ENCODE measurements around the gene EFCAB8. TPM values are rescaled to one million over a fixed set of nuclear protein-coding genes. Genes with fewer than 3 reads are reported as not detected.

The EFCAB8 gene
- total RNA-seq, 2 donors from 2014 or later, result 0.26 TPM; not detected in 1

- TF ChIP-seq POLR2A (IDR thresholded peaks at IDR 0.05), result no peak
- TF ChIP-seq, protein P1, sequence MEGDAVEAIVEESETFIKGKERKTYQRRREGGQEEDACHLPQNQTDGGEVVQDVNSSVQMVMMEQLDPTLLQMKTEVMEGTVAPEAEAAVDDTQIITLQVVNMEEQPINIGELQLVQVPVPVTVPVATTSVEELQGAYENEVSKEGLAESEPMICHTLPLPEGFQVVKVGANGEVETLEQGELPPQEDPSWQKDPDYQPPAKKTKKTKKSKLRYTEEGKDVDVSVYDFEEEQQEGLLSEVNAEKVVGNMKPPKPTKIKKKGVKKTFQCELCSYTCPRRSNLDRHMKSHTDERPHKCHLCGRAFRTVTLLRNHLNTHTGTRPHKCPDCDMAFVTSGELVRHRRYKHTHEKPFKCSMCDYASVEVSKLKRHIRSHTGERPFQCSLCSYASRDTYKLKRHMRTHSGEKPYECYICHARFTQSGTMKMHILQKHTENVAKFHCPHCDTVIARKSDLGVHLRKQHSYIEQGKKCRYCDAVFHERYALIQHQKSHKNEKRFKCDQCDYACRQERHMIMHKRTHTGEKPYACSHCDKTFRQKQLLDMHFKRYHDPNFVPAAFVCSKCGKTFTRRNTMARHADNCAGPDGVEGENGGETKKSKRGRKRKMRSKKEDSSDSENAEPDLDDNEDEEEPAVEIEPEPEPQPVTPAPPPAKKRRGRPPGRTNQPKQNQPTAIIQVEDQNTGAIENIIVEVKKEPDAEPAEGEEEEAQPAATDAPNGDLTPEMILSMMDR (IDR thresholded peaks at IDR 0.05), result no peak
- DNase-seq (no peak), ATAC-seq (no peak)
- Histone ChIP-seq H3K9me3 (no peaks in the 10 kb centered on the region), H3K27ac (no peak overlapping the region), H3K4me1 (no peaks in the 10 kb centered on the region), H3K27me3 (no peaks in the 10 kb centered on the region), H3K4me3 (no peak overlapping the region), H3K36me3 (replicated peaks in 1 of 2; ENCODE audit: insufficient read depth in 1 of 2, low read depth in 2 of 2) (no peaks in the 10 kb centered on the region)
- intact Hi-C loops (cut with DNase I), result no loop called here
These were observed 137.1 kb downstream of the EFCAB8 start for GRCh38 chr20:32995802-32996201.

- Histone ChIP-seq H3K4me3 (no peak overlapping the region), H3K9me3 (no peaks in the 10 kb centered on the region), H3K27me3 (no peaks in the 10 kb centered on the region), H3K36me3 (replicated peaks in 1 of 2; ENCODE audit: insufficient read depth in 1 of 2, low read depth in 2 of 2) (no peaks in the 10 kb centered on the region), H3K4me1 (no peaks in the 10 kb centered on the region), H3K27ac (no peak overlapping the region)
- WGBS, 2 donors, result 62 to 68% methylated on average over 2 of the region's 2 CpGs
- DNase-seq (no peak), ATAC-seq (no peak)
- intact Hi-C loops (cut with DNase I), result no loop called here
- no peak for TF ChIP-seq POLR2A (IDR thresholded peaks at IDR 0.05)
- TF ChIP-seq, protein P1 (IDR thresholded peaks at IDR 0.05), result no peak
These were observed 138.7 kb downstream of the EFCAB8 start for GRCh38 chr20:32997431-32997830.

GRCh38 chr20:32999603-33000250, 141.0 kb downstream of the EFCAB8 start:
- no peak overlapping the region for H3K4me3 ChIP-seq
- DNase-seq, result no peak

GRCh38 chr20:33000802-33001466, 142.2 kb downstream of the EFCAB8 start:
- H3K27ac ChIP-seq, result no peak overlapping the region
- H3K36me3 ChIP-seq (replicated peaks in 1 of 2; ENCODE audit: insufficient read depth in 1 of 2, low read depth in 2 of 2), result no peaks in the 10 kb centered on the region
- no peak overlapping the region for H3K4me3 ChIP-seq
- H3K27me3 ChIP-seq, result no peaks in the 10 kb centered on the region
- no peaks in the 10 kb centered on the region for H3K9me3 ChIP-seq
- no peak for ATAC-seq
- no peaks in the 10 kb centered on the region for H3K4me1 ChIP-seq
- TF ChIP-seq POLR2A (IDR thresholded peaks at IDR 0.05), result no peak
- TF ChIP-seq, protein P1 (IDR thresholded peaks at IDR 0.05), result no peak
- intact Hi-C loops (cut with DNase I), result no loop called here
- DNase-seq, result no peak
- 40% methylated on average over 9 of the region's 9 CpGs for WGBS, 2 donors

More at GRCh38 chr20:32999603-33000250, 141.0 kb downstream of the EFCAB8 start:
- H3K27ac ChIP-seq, result no peak overlapping the region
- H3K9me3 ChIP-seq, result no peaks in the 10 kb centered on the region
- no peaks in the 10 kb centered on the region for H3K36me3 ChIP-seq (replicated peaks in 1 of 2; ENCODE audit: insufficient read depth in 1 of 2, low read depth in 2 of 2)
- no peak for TF ChIP-seq POLR2A (IDR thresholded peaks at IDR 0.05)
- no peaks in the 10 kb centered on the region for H3K4me1 ChIP-seq
- intact Hi-C loops (cut with DNase I), result no loop called here
- WGBS, 2 donors, result 48 to 52% methylated on average over 8 to 9 of the region's 9 CpGs
- ATAC-seq, result no peak
- H3K27me3 ChIP-seq, result no peaks in the 10 kb centered on the region

- intact Hi-C loops (cut with DNase I), result no loop called here
- H3K4me1 ChIP-seq, result no peaks in the 10 kb centered on the region
- 60 to 70% methylated on average over 1 to 7 of the region's 7 CpGs for WGBS, 2 donors
- no peak for DNase-seq
- H3K9me3 ChIP-seq, result no peaks in the 10 kb centered on the region
- ATAC-seq, result no peak
- no peaks in the 10 kb centered on the region for H3K27me3 ChIP-seq
- H3K4me3 ChIP-seq, result no peak overlapping the region
- no peaks in the 10 kb centered on the region for H3K36me3 ChIP-seq (replicated peaks in 1 of 2; ENCODE audit: insufficient read depth in 1 of 2, low read depth in 2 of 2)
- H3K27ac ChIP-seq, result no peak overlapping the region
- TF ChIP-seq POLR2A (IDR thresholded peaks at IDR 0.05), result no peak
- TF ChIP-seq, protein P1 (IDR thresholded peaks at IDR 0.05), result no peak
These were observed 143.5 kb downstream of the EFCAB8 start for GRCh38 chr20:33002087-33002808.

Data from body of pancreas (tissue), 4 donors.